DOHH2 (cell line): ENCODE data around the gene OLFM2.

ENCODE experiments used
- CTCF ChIP-seq: fragments of 200-600 bp; sonication (generic); IDR thresholded peaks from one replicate; pipeline ENCODE4 v1.5.1; 2014; ENCODE audit warnings: antibody characterized with exemption, mild to moderate bottlenecking, low read depth, low read length; ENCODE audit not compliant: poor library complexity, severe bottlenecking
- EZH2phosphoT487 ChIP-seq: fragments of 200-600 bp; sonication (generic); IDR thresholded peaks from 2 replicates; pipeline ENCODE4 v1.6.1; 2017; ENCODE audit warnings: borderline replicate concordance, mild to moderate bottlenecking, antibody characterized with exemption, low read length, moderate library complexity, mixed read lengths

GRCh38 chr19:9937001-9937411 lies 691 bp upstream of the OLFM2 start:
- no peak for TF ChIP-seq EZH2phosphoT487
- no peak for TF ChIP-seq CTCF
